Nephron (organoid): Measurements from ENCODE around the gene SFRP2.

ENCODE experiments used
- H3K27ac Mint-ChIP-seq, 3 experiments: 2 replicates each; pipeline ENCODE4 v1.8.0; 2020; ENCODE audit warnings: mixed read lengths in 3 of 3, mild to moderate bottlenecking in 2 of 3, moderate library complexity in 1 of 3
- H3K27me3 Mint-ChIP-seq: 2 replicates; pipeline ENCODE4 v1.8.0; 2021; ENCODE audit warnings: low read depth, mild to moderate bottlenecking, moderate library complexity, mixed read lengths
- H3K36me3 Mint-ChIP-seq: 2 replicates; pipeline ENCODE4 v1.8.0; 2020; ENCODE audit warnings: low read depth, mixed read lengths
- H3K4me1 Mint-ChIP-seq: 2 replicates; pipeline ENCODE4 v1.8.0; 2020; ENCODE audit warnings: mixed read lengths
- H3K4me3 Mint-ChIP-seq, 3 experiments: 2 replicates each; pipeline ENCODE4 v1.8.0; 2020; ENCODE audit warnings: mild to moderate bottlenecking in 3 of 3, mixed read lengths in 3 of 3, moderate library complexity in 2 of 3
- H3K9me3 Mint-ChIP-seq: 2 replicates; pipeline ENCODE4 v1.8.0; 2020; ENCODE audit warnings: mixed read lengths
- TF ChIP-seq, protein P1 (sequence below), 3 experiments: fragments of 200-600 bp; sonication (generic); IDR thresholded peaks; one replicate each; pipeline ENCODE4 v1.5.0; 2021; ENCODE audit warnings: antibody characterized with exemption in 3 of 3; ENCODE audit not compliant: unreplicated experiment in 3 of 3

Gene SFRP2

DNA sequence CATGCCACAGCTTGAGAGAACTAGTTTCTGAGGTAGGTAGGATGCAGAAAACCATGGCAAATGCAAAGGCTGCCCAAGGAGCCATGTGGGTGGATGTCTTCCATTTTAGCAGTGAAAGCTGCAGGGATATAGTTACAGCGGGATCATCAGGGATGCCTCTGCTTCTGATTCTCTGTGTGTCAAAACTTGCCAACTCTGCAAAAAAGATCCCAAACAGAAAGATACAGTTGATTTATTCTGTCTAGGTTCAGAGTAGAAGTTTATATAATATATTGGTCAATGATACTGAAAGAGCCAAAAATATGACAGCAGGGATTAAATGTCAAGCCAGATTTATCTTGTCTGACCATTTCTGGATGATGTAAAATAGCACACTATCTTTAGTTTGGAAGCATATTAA is 42.4 kb upstream of the SFRP2 start:
- Mint-ChIP-seq H3K36me3 (peaks cover 4% of the 10 kb centered on the region), H3K27ac (peak overlapping the region; percentile 51 to 95 (median 72)), H3K4me1 (peaks cover 20% of the 10 kb centered on the region), H3K9me3 (peaks cover 4% of the 10 kb centered on the region), H3K27me3 (no peaks in the 10 kb centered on the region), H3K4me3 (peak overlapping the region in 1 of 3 experiments; percentile 3)
- TF ChIP-seq, protein P1, sequence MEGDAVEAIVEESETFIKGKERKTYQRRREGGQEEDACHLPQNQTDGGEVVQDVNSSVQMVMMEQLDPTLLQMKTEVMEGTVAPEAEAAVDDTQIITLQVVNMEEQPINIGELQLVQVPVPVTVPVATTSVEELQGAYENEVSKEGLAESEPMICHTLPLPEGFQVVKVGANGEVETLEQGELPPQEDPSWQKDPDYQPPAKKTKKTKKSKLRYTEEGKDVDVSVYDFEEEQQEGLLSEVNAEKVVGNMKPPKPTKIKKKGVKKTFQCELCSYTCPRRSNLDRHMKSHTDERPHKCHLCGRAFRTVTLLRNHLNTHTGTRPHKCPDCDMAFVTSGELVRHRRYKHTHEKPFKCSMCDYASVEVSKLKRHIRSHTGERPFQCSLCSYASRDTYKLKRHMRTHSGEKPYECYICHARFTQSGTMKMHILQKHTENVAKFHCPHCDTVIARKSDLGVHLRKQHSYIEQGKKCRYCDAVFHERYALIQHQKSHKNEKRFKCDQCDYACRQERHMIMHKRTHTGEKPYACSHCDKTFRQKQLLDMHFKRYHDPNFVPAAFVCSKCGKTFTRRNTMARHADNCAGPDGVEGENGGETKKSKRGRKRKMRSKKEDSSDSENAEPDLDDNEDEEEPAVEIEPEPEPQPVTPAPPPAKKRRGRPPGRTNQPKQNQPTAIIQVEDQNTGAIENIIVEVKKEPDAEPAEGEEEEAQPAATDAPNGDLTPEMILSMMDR (IDR thresholded peaks at IDR 0.05; ENCODE audit: unreplicated experiment in 3 of 3): no peak

DNA sequence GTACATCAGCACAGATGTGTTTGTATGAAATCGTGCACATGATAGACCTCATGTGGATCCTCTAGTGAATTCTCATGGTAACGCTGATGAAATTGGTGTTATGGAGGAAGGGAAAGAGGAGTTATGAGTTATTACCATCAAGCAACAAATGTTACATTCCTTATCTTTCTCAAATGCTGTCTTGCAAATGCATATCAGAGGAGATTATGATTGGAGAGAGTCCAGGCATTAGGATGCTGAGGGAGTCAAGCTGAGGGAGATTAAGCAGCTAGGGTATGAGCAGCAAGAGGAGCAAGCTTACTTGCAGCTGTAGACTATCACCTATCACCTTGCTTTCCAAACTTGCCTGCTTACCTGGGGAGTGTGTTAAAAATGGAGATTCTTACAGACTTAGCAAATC is 36.8 kb upstream of the SFRP2 start:
- peaks cover 7% of the 10 kb centered on the region for H3K9me3 Mint-ChIP-seq
- H3K4me1 Mint-ChIP-seq: peaks cover 28% of the 10 kb centered on the region

DNA sequence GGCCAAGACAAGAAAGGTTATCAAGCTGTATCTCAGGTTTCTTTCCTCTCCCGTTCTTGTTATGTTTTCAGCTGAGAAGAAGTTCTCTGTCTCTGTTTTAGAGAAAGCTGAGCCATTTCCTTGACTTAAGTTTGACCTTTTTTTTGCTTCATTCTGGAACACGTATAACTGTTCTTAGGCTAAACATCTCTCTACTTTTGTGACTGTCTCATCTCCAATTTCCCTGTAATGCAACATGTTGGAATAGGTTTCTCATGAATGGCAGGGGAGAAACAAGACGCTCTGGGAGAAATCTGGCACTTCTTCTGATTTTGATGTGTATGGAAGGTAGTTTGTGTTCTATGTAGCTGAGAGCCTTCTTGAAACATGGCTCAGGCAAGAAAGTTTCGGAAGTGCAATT is 36.2 kb upstream of the SFRP2 start:
- H3K9me3 Mint-ChIP-seq: peaks cover 8% of the 10 kb centered on the region
- peaks cover 4% of the 10 kb centered on the region for H3K36me3 Mint-ChIP-seq
- H3K4me3 Mint-ChIP-seq: peak overlapping the region in 2 of 3 experiments; percentile 4 to 14
- TF ChIP-seq, protein P1 (IDR thresholded peaks at IDR 0.05; ENCODE audit: unreplicated experiment in 3 of 3): no peak
- H3K27ac Mint-ChIP-seq: peak overlapping the region; percentile 91 to 94 (median 91)
- peaks cover 23% of the 10 kb centered on the region for H3K4me1 Mint-ChIP-seq
- peaks cover 4% of the 10 kb centered on the region for H3K27me3 Mint-ChIP-seq

More for the DNA sequence above, 36.8 kb upstream of the SFRP2 start:
- TF ChIP-seq, protein P1 (IDR thresholded peaks at IDR 0.05; ENCODE audit: unreplicated experiment in 3 of 3): no peak
- Mint-ChIP-seq H3K36me3 (peaks cover 4% of the 10 kb centered on the region), H3K4me3 (peak overlapping the region in 1 of 3 experiments; percentile 11), H3K27me3 (peaks cover 4% of the 10 kb centered on the region), H3K27ac (peak overlapping the region; percentile 91 to 94 (median 91))

GRCh38 chr4:153824501-153824900 is 35.6 kb upstream of the SFRP2 start:
- TF ChIP-seq, protein P1 (IDR thresholded peaks at IDR 0.05; ENCODE audit: unreplicated experiment in 3 of 3): no peak
- H3K4me1 Mint-ChIP-seq: peaks cover 23% of the 10 kb centered on the region
- no peak overlapping the region for H3K4me3 Mint-ChIP-seq
- peaks cover 2% of the 10 kb centered on the region for H3K36me3 Mint-ChIP-seq
- peak overlapping the region; percentile 91 to 94 (median 91) for H3K27ac Mint-ChIP-seq
- H3K27me3 Mint-ChIP-seq: peaks cover 4% of the 10 kb centered on the region
- peaks cover 13% of the 10 kb centered on the region for H3K9me3 Mint-ChIP-seq

GRCh38 chr4:153823483-153823882 is 34.6 kb upstream of the SFRP2 start:
- Mint-ChIP-seq H3K9me3 (peaks cover 20% of the 10 kb centered on the region), H3K27me3 (peaks cover 4% of the 10 kb centered on the region), H3K4me1 (peaks cover 23% of the 10 kb centered on the region), H3K36me3 (no peaks in the 10 kb centered on the region), H3K4me3 (no peak overlapping the region), H3K27ac (peak overlapping the region; percentile 91 to 94 (median 91))
- TF ChIP-seq, protein P1 (IDR thresholded peaks at IDR 0.05; ENCODE audit: unreplicated experiment in 3 of 3): no peak

- H3K27ac Mint-ChIP-seq: peak overlapping the region in 2 of 3 experiments; percentile 76 to 91
- peaks cover 28% of the 10 kb centered on the region for H3K9me3 Mint-ChIP-seq
- peaks cover 23% of the 10 kb centered on the region for H3K4me1 Mint-ChIP-seq
- H3K4me3 Mint-ChIP-seq: no peak overlapping the region
- TF ChIP-seq, protein P1 (IDR thresholded peaks at IDR 0.05; ENCODE audit: unreplicated experiment in 3 of 3): no peak
- peaks cover 4% of the 10 kb centered on the region for H3K27me3 Mint-ChIP-seq
- no peaks in the 10 kb centered on the region for H3K36me3 Mint-ChIP-seq
These were observed 33.4 kb upstream of the SFRP2 start for GRCh38 chr4:153822316-153822715.
